Midbrain (tissue), 1 donor: ENCODE data around the gene SPRED1.
A peak's percentile ranks its signal among the peaks of the same experiment; 100 is the strongest.

Source experiments
- DNase-seq: peaks from one replicate; lab custom pipeline; 2025; lab: John Stamatoyannopoulos, UW

Gene SPRED1

GRCh38 chr15:38281031-38281430 lies 28.4 kb downstream of the SPRED1 start:
- DNase-seq: no peak

- no peak for DNase-seq
Measured at GRCh38 chr15:38283010-38283409, 30.4 kb downstream of the SPRED1 start.

- DNase-seq: no peak
Measured at GRCh38 chr15:38285456-38285855, 32.8 kb downstream of the SPRED1 start.

- no peak for DNase-seq
Measured at GRCh38 chr15:38294126-38294525, 41.5 kb downstream of the SPRED1 start.

GRCh38 chr15:38297623-38298388 lies 45.2 kb downstream of the SPRED1 start:
- no peak for DNase-seq

- DNase-seq: peak; percentile 13
Measured at GRCh38 chr15:38299216-38299615, 46.6 kb downstream of the SPRED1 start.

- DNase-seq: no peak
Measured at GRCh38 chr15:38300395-38300794, 47.8 kb downstream of the SPRED1 start.

- DNase-seq: no peak
Measured at GRCh38 chr15:38304481-38304880, 51.8 kb downstream of the SPRED1 start.

- DNase-seq: no peak
Measured at GRCh38 chr15:38307251-38307650, 54.6 kb downstream of the SPRED1 start.

- DNase-seq: no peak
Measured at GRCh38 chr15:38307861-38308641, 55.4 kb downstream of the SPRED1 start.

- DNase-seq: no peak
Measured at GRCh38 chr15:38308797-38309196, 56.2 kb downstream of the SPRED1 start.

- DNase-seq: no peak
Measured at GRCh38 chr15:38312190-38312589, 59.6 kb downstream of the SPRED1 start.

- DNase-seq: no peak
Measured at GRCh38 chr15:38316311-38316710, 63.7 kb downstream of the SPRED1 start.

- DNase-seq: no peak
Measured at GRCh38 chr15:38320181-38320580, 67.5 kb downstream of the SPRED1 start.

- DNase-seq: no peak
Measured at GRCh38 chr15:38320866-38321265, 68.2 kb downstream of the SPRED1 start.

- DNase-seq: no peak
Measured at GRCh38 chr15:38323895-38324294, 71.3 kb downstream of the SPRED1 start.

- DNase-seq: no peak
Measured at GRCh38 chr15:38324939-38325647, 72.5 kb downstream of the SPRED1 start.

- no peak for DNase-seq
Measured at GRCh38 chr15:38325648-38325990, 73.0 kb downstream of the SPRED1 start.

GRCh38 chr15:38332711-38333110 lies 80.1 kb downstream of the SPRED1 start:
- DNase-seq: no peak

GRCh38 chr15:38335116-38335515 lies 82.5 kb downstream of the SPRED1 start:
- DNase-seq: no peak

GRCh38 chr15:38344351-38344750 lies 91.7 kb downstream of the SPRED1 start:
- DNase-seq: no peak

GRCh38 chr15:38349251-38349650 lies 96.6 kb downstream of the SPRED1 start:
- DNase-seq: no peak

- DNase-seq: no peak
Measured at GRCh38 chr15:38351466-38351865, 98.8 kb downstream of the SPRED1 start.
